ENCODE results near the gene COL15A1. TPM values are rescaled to one million over a fixed set of nuclear protein-coding genes. Genes with fewer than 3 reads are reported as not detected.

Gene COL15A1
- polyA plus RNA-seq, 1 experiment: 3.2 TPM

- peaks cover 17% of the 10 kb centered on the region for H3K9me3 ChIP-seq (ENCODE audit: control insufficient read depth, insufficient read depth, low read length)
- TF ChIP-seq CTCF (IDR thresholded peaks at IDR 0.05; ENCODE audit: low read depth, low read length): no peak
- no peak for DNase-seq (ENCODE audit: low read depth, low spot score)
- POLR2A ChIA-PET: no interaction called here
- no peak overlapping the region for H3K27ac ChIP-seq (ENCODE audit: low read depth, low read length)
- peaks cover 2% of the 10 kb centered on the region for H3K27me3 ChIP-seq (ENCODE audit: control insufficient read depth, insufficient read depth, low read length)
- H3K4me3 ChIP-seq (ENCODE audit: low read depth, low read length): no peak overlapping the region
- CTCF ChIA-PET: no interaction called here
Observed at GRCh38 chr9:99046068-99046467, 102.4 kb downstream of the COL15A1 start.

GRCh38 chr9:99046542-99047071 is 102.9 kb downstream of the COL15A1 start:
- CTCF ChIA-PET: no interaction called here
- no peak for TF ChIP-seq CTCF (IDR thresholded peaks at IDR 0.05; ENCODE audit: low read depth, low read length)
- Histone ChIP-seq H3K27ac (ENCODE audit: low read depth, low read length) (no peak overlapping the region), H3K9me3 (ENCODE audit: control insufficient read depth, insufficient read depth, low read length) (peaks cover 17% of the 10 kb centered on the region), H3K4me3 (ENCODE audit: low read depth, low read length) (no peak overlapping the region), H3K27me3 (ENCODE audit: control insufficient read depth, insufficient read depth, low read length) (peaks cover 2% of the 10 kb centered on the region)
- POLR2A ChIA-PET: no interaction called here
- no peak for DNase-seq (ENCODE audit: low read depth, low spot score)

GRCh38 chr9:99049228-99049627 is 105.5 kb downstream of the COL15A1 start:
- no peak for DNase-seq (ENCODE audit: low read depth, low spot score)
- no peak for TF ChIP-seq CTCF (IDR thresholded peaks at IDR 0.05; ENCODE audit: low read depth, low read length)
- Histone ChIP-seq H3K27me3 (ENCODE audit: control insufficient read depth, insufficient read depth, low read length) (no peaks in the 10 kb centered on the region), H3K9me3 (ENCODE audit: control insufficient read depth, insufficient read depth, low read length) (peaks cover 11% of the 10 kb centered on the region), H3K4me3 (ENCODE audit: low read depth, low read length) (no peak overlapping the region), H3K27ac (ENCODE audit: low read depth, low read length) (no peak overlapping the region)
- ChIA-PET CTCF (no interaction called here), POLR2A (no interaction called here)

DNA sequence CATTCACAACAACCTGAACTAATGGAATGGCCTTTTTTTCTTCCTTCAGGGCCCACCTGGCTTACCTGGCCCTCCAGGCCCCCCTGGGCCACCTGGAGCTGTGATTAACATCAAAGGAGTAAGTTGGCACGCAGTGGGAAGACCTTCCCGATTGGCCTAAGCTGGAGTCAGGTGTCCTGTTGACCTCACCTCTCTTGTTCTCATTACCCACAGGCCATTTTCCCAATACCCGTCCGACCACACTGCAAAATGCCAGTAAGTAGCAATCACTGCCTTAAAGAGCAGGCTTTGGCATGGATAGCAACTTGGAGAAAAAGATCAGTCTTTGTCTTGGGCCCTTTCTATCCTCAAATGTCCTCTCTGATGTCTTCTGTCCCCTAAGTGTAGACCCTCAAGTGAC is 105.9 kb downstream of the COL15A1 start:
- TF ChIP-seq CTCF (IDR thresholded peaks at IDR 0.05; ENCODE audit: low read depth, low read length): no peak
- Histone ChIP-seq H3K27ac (ENCODE audit: low read depth, low read length) (no peak overlapping the region), H3K27me3 (ENCODE audit: control insufficient read depth, insufficient read depth, low read length) (no peaks in the 10 kb centered on the region), H3K9me3 (ENCODE audit: control insufficient read depth, insufficient read depth, low read length) (peaks cover 7% of the 10 kb centered on the region), H3K4me3 (ENCODE audit: low read depth, low read length) (no peak overlapping the region)
- DNase-seq (ENCODE audit: low read depth, low spot score): no peak
- CTCF ChIA-PET: no interaction called here
- POLR2A ChIA-PET: interaction anchor here (1.2 kb wide), 1 partner anchor 55 kb away, joined by 3 read pairs; no protein-coding TSS in a partner anchor

- H3K4me3 ChIP-seq (ENCODE audit: low read depth, low read length): no peak overlapping the region
- POLR2A ChIA-PET: interaction anchor here (0.6 to 1.2 kb wide), 3 partner anchors 20 to 54 kb away, joined by 3 read pairs; no protein-coding TSS in a partner anchor
- DNase-seq (ENCODE audit: low read depth, low spot score): no peak
- H3K27me3 ChIP-seq (ENCODE audit: control insufficient read depth, insufficient read depth, low read length): no peaks in the 10 kb centered on the region
- CTCF ChIA-PET: no interaction called here
- peak overlapping the region; percentile 31 for H3K27ac ChIP-seq (ENCODE audit: low read depth, low read length)
- TF ChIP-seq CTCF (IDR thresholded peaks at IDR 0.05; ENCODE audit: low read depth, low read length): no peak
- H3K9me3 ChIP-seq (ENCODE audit: control insufficient read depth, insufficient read depth, low read length): no peaks in the 10 kb centered on the region
Observed at GRCh38 chr9:99050292-99050911, 106.7 kb downstream of the COL15A1 start.

Data from AG04450 (cell line).